Measurements from ENCODE around the gene B4GALT2. TPM values are rescaled to one million over a fixed set of nuclear protein-coding genes. Genes with fewer than 3 reads are reported as not detected.

The B4GALT2 gene
- total RNA-seq, 1 experiment from 2014 or later = 76.8 TPM

GRCh38 chr1:43963006-43963405 lies 16.0 kb upstream of the B4GALT2 start:
- H3K9ac ChIP-seq (ENCODE audit: low read length) = no peak overlapping the region
- H3K9me2 ChIP-seq (ENCODE audit: insufficient read depth) = no peaks in the 10 kb centered on the region
- DNase-seq (ENCODE audit: low read depth, low spot score) (no peak), ATAC-seq (no peak)
- no peaks in the 10 kb centered on the region for H3K79me2 ChIP-seq (ENCODE audit: insufficient read depth, low read length)
- peaks cover 0 to 3% of the 10 kb centered on the region in 2 experiments; a peak in 2 of 4 replicates for H3K36me3 ChIP-seq (ENCODE audit: control insufficient read depth in 1 of 2, insufficient read depth in 2 of 2, low read length in 2 of 2)
- no peak for TF ChIP-seq JUND (IDR thresholded peaks at IDR 0.05)
- TF ChIP-seq CEBPB (IDR thresholded peaks at IDR 0.05; ENCODE audit: low read depth) = no peak
- TF ChIP-seq SRF (IDR thresholded peaks at IDR 0.05; ENCODE audit: low read depth) = no peak
- no peak for TF ChIP-seq MAX (IDR thresholded peaks at IDR 0.05)
- ChIA-PET CTCF (no interaction called here), POLR2A (no interaction called here), RAD21 (ENCODE audit: low non-redundant PET in 1 of 2, low total read pairs in 2 of 2, uncharacterized antibody in 2 of 2, unreplicated experiment in 2 of 2) (no interaction called here)
- H3K4me2 ChIP-seq (ENCODE audit: low read length) = no peak overlapping the region
- H3K4me3 ChIP-seq (replicated peaks in 1 of 2; ENCODE audit: low read depth in 1 of 2, low read length in 2 of 2) = no peak overlapping the region
- H3K27ac ChIP-seq (ENCODE audit: low read depth, low read length) = no peak overlapping the region
- no peak overlapping the region for H2AFZ ChIP-seq (ENCODE audit: low read depth, low read length, poor library complexity, severe bottlenecking)
- H3K9me3 ChIP-seq (ENCODE audit: control insufficient read depth in 1 of 2, insufficient read depth in 1 of 2, low read depth in 1 of 2, low read length in 2 of 2) = no peaks in the 10 kb centered on the region
- H3K4me1 ChIP-seq (ENCODE audit: control insufficient read depth in 1 of 2, insufficient read depth in 2 of 2, low read length in 2 of 2) = no peaks in the 10 kb centered on the region
- no TSS peak for BruUV-seq (replicated peaks)
- H3K27me3 ChIP-seq (ENCODE audit: insufficient read depth, low read length) = no peaks in the 10 kb centered on the region
- intact Hi-C loops (cut with micrococcal nuclease) = no loop called here
- no peaks in the 10 kb centered on the region for H4K20me1 ChIP-seq (ENCODE audit: insufficient read depth)

GRCh38 chr1:43963890-43964289 lies 15.1 kb upstream of the B4GALT2 start:
- Histone ChIP-seq H3K36me3 (ENCODE audit: control insufficient read depth in 1 of 2, insufficient read depth in 2 of 2, low read length in 2 of 2) (no peaks in the 10 kb centered on the region; a peak in 2 of 4 replicates), H3K27ac (ENCODE audit: low read depth, low read length) (no peak overlapping the region), H3K9me3 (ENCODE audit: control insufficient read depth in 1 of 2, insufficient read depth in 1 of 2, low read depth in 1 of 2, low read length in 2 of 2) (no peaks in the 10 kb centered on the region), H3K4me1 (ENCODE audit: control insufficient read depth in 1 of 2, insufficient read depth in 2 of 2, low read length in 2 of 2) (no peaks in the 10 kb centered on the region), H3K27me3 (ENCODE audit: insufficient read depth, low read length) (no peaks in the 10 kb centered on the region), H3K9me2 (ENCODE audit: insufficient read depth) (no peaks in the 10 kb centered on the region), H3K79me2 (ENCODE audit: insufficient read depth, low read length) (no peaks in the 10 kb centered on the region), H4K20me1 (ENCODE audit: insufficient read depth) (no peaks in the 10 kb centered on the region), H3K4me3 (replicated peaks in 1 of 2; ENCODE audit: low read depth in 1 of 2, low read length in 2 of 2) (no peak overlapping the region), H3K9ac (ENCODE audit: low read length) (no peak overlapping the region), H2AFZ (ENCODE audit: low read depth, low read length, poor library complexity, severe bottlenecking) (no peak overlapping the region), H3K4me2 (ENCODE audit: low read length) (no peak overlapping the region)
- CTCF ChIA-PET = no interaction called here
- RAD21 ChIA-PET (ENCODE audit: low non-redundant PET in 1 of 2, low total read pairs in 2 of 2, uncharacterized antibody in 2 of 2, unreplicated experiment in 2 of 2) = no interaction called here
- POLR2A ChIA-PET = interaction anchor here (0.7 kb wide), 1 partner anchor 10 kb away, joined by 3 read pairs; no protein-coding TSS in a partner anchor
- no TSS peak for BruUV-seq (replicated peaks)
- DNase-seq (ENCODE audit: low read depth, low spot score) = no peak
- no peak for ATAC-seq
- intact Hi-C loops (cut with micrococcal nuclease) = no loop called here
- no peak for TF ChIP-seq EZH2phosphoT487 (IDR thresholded peaks at IDR 0.05; ENCODE audit: borderline replicate concordance)
- TF ChIP-seq JUND (IDR thresholded peaks at IDR 0.05) = no peak
- no peak for TF ChIP-seq CEBPB (IDR thresholded peaks at IDR 0.05; ENCODE audit: low read depth)
- no peak for TF ChIP-seq ZFX (IDR thresholded peaks at IDR 0.05)
- TF ChIP-seq SRF (IDR thresholded peaks at IDR 0.05; ENCODE audit: low read depth) = no peak
- TF ChIP-seq ZNF274 (IDR thresholded peaks at IDR 0.05; ENCODE audit: low read depth, low read length) = no peak
- no peak for TF ChIP-seq ELF1 (IDR thresholded peaks at IDR 0.05; ENCODE audit: borderline replicate concordance, low read depth)
- no peak for TF ChIP-seq RAD21 (IDR thresholded peaks at IDR 0.05; ENCODE audit: low read depth)
- no peak for TF ChIP-seq MAX (IDR thresholded peaks at IDR 0.05)
- TF ChIP-seq ATF3 (IDR thresholded peaks at IDR 0.05) = no peak
- no peak for TF ChIP-seq EZH2 (IDR thresholded peaks at IDR 0.05)
- TF ChIP-seq SIN3A (IDR thresholded peaks at IDR 0.05; ENCODE audit: low read depth) = no peak
- no peak for TF ChIP-seq REST (IDR thresholded peaks at IDR 0.05; ENCODE audit: low read depth)
- TF ChIP-seq SP1 (IDR thresholded peaks at IDR 0.05; ENCODE audit: low read depth) = no peak
- no peak for TF ChIP-seq YY1 (IDR thresholded peaks at IDR 0.05; ENCODE audit: extremely low read depth, insufficient replicate concordance, low read depth, low read length)
- no peak for TF ChIP-seq POLR2AphosphoS5 (IDR thresholded peaks at IDR 0.05; ENCODE audit: low read depth, low read length)
- no peak for TF ChIP-seq FOSL1 (IDR thresholded peaks at IDR 0.05; ENCODE audit: low read depth)
- TF ChIP-seq EGR1 (IDR thresholded peaks at IDR 0.05; ENCODE audit: low read depth) = no peak
- TF ChIP-seq CBX3 (IDR thresholded peaks at IDR 0.05; ENCODE audit: low read depth) = no peak

Measured in HCT116 (cell line).